ENCODE results near the gene TMUB2.

Gene TMUB2

DNA sequence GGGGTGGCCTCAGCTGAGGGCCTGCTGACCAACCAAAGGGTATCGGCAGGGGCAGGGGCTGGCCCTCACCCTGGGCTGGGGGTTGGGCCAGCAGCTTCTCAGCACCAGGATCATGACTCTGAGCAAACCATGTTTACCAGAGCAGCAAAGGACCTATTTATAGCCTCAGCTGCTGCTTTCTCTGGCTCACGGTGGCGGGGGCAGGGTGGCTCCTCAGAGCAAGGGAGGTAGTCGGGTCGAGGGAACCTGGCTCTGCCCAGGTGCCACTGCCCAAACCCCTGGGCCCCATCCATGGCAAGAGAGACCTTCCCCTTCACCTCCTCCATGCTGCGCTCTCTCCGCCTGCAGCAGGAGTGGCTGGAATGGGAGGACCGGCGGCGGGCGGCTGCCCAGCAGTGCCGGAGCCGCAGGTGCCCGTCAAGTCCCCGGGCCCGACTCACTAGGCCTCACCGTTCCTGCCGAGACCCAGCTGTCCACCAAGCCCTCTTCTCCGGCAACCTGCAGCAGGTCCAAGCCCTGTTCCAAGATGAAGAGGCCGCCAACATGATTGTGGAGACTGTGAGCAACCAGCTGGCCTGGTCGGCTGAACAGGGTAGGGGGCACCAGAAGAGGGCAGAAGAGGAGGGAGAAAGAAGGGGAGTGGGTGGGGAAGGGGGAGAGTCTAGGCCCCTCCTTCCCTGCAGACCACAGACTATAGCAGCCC, 16.1 kb upstream of the TMUB2 start, which contains the start of gene ASB16:
ASB16 (plus strand) TSS at position 206 of the 703 bp plus-strand sequence; CDS start at position 292, 86 bp downstream.
- TF ChIP-seq, protein P1, sequence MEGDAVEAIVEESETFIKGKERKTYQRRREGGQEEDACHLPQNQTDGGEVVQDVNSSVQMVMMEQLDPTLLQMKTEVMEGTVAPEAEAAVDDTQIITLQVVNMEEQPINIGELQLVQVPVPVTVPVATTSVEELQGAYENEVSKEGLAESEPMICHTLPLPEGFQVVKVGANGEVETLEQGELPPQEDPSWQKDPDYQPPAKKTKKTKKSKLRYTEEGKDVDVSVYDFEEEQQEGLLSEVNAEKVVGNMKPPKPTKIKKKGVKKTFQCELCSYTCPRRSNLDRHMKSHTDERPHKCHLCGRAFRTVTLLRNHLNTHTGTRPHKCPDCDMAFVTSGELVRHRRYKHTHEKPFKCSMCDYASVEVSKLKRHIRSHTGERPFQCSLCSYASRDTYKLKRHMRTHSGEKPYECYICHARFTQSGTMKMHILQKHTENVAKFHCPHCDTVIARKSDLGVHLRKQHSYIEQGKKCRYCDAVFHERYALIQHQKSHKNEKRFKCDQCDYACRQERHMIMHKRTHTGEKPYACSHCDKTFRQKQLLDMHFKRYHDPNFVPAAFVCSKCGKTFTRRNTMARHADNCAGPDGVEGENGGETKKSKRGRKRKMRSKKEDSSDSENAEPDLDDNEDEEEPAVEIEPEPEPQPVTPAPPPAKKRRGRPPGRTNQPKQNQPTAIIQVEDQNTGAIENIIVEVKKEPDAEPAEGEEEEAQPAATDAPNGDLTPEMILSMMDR (IDR thresholded peaks at IDR 0.05; ENCODE audit: insufficient read depth, missing control alignments): no peak
- FAIRE-seq (no peak), DNase-seq (ENCODE audit: insufficient read length, low spot score) (no peak)

DNA sequence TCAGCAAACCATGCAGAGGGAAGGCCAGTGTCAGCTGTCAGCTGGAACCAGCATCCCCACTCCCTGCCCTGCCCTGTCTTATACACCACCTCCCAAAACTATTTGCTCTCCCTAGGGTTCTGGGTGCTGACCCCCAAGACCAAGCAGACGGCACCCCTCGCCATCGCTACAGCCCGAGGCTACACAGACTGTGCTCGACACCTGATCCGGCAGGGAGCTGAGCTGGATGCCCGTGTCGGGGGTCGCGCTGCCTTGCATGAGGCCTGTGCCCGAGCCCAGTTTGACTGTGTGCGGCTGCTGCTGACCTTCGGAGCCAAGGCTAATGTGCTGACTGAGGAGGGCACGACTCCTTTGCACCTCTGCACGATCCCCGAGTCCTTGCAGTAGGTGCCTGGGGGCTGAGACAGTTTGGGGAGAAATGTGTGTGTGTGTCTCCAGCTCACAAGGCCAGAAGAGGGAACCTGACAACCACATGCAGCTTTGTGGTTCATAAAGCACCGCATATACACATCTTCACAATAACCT, 14.8 kb upstream of the TMUB2 start:
- no peak for FAIRE-seq
- TF ChIP-seq, protein P1 (IDR thresholded peaks at IDR 0.05; ENCODE audit: insufficient read depth, missing control alignments): no peak
- DNase-seq (ENCODE audit: insufficient read length, low spot score): no peak

DNA sequence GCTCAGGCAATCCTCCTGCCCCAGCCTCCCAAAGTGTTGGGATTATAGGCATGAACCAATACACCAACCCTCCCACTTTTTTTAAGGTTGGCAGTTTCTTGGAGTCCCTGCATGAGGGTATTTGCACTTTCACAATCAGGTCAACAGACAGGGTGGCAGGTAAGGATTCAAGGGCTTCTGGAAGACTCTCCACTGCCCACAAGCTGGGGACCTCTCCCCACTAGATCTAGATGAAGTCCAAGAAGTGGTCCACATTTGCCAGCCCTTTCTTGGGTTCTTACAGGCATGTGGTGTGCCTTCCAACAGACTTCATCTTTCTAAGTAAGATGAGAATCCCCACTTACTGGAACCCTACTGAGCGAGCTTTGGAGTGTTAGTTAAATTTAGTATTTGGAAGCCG, 12.3 kb upstream of the TMUB2 start:
- DNase-seq (ENCODE audit: insufficient read length, low spot score) (no peak), FAIRE-seq (no peak)
- TF ChIP-seq, protein P1 (IDR thresholded peaks at IDR 0.05; ENCODE audit: insufficient read depth, missing control alignments): no peak

DNA sequence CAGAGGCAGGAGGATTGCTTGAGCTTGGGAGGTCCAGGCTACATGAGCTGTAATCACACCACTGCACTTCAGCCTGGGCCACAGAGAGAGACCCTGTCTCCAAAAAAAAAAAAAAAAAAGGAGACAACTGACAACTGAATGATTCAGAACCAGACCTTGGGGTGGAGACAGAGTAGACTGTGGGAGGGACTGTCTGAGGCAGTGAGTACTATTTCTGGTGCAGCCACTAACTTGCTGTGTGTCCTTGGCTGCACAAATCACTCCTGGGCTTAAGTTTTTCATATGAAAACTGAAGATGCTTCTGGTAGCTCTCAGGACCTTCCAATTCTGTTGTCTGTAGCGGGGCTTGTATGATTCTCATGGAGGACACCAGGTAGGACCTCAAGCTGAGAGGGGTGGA, 10.5 kb upstream of the TMUB2 start:
- TF ChIP-seq, protein P1 (IDR thresholded peaks at IDR 0.05; ENCODE audit: insufficient read depth, missing control alignments): no peak
- DNase-seq (ENCODE audit: insufficient read length, low spot score): no peak
- FAIRE-seq: no peak

DNA sequence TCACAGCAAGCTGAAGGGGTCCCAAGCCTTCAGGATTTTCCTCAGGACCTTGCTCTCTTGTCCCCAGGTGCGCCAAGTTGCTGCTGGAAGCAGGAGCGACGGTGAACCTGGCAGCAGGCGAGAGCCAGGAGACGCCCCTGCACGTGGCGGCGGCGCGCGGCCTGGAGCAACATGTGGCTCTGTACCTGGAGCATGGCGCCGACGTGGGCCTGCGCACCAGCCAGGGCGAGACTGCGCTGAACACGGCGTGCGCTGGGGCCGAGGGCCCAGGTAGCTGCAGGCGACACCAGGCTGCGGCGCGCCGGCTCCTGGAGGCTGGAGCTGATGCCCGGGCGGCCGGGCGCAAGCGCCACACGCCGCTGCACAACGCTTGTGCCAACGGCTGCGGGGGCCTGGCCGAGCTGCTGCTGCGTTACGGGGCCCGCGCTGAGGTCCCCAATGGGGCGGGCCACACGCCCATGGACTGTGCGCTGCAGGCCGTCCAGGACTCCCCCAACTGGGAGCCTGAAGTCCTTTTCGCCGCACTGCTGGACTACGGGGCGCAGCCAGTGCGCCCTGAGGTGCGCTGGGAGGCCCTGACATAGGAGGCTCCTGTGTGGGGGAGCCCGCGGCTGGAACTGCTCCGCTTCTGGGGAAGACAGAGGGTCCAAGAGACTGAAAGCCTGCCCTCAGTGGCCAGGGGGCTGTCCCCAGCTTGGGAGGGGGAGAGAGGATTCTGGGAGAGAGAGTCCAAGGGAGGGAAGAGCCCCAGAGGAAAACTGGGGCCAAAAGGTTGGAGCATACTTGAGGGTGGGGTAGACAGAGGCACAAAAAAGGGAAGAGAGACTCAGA, 9.9 kb upstream of the TMUB2 start:
- TF ChIP-seq, protein P1 (IDR thresholded peaks at IDR 0.05; ENCODE audit: insufficient read depth, missing control alignments): no peak
- no peak for FAIRE-seq
- DNase-seq (ENCODE audit: insufficient read length, low spot score): no peak

DNA sequence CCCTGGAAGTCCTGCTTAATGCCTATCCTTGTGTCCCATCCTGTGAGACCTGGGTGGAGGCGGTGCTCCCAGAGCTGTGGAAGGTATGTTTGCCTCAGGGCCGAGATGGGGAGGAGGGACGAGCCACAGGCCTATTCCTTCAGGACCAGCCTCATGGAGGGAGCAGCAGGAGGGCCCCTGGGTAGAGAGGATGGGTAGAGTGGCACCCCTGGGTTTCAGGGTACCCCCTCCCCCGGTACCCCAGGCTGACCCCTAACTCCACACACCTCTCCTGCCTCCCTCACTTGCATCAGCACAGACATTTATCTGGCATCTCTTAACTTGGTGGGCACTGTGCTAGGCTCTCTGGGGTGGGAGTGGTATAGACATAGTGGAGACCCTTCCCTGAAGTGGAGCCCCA, 9.1 kb upstream of the TMUB2 start:
- TF ChIP-seq, protein P1 (IDR thresholded peaks at IDR 0.05; ENCODE audit: insufficient read depth, missing control alignments): no peak
- FAIRE-seq (no peak), DNase-seq (ENCODE audit: insufficient read length, low spot score) (no peak)

Data from D721Med (cell line).